Fibroblast of lung (primary cell): ENCODE measurements around the gene STK10.

ENCODE experiments used
- EZH2 ChIP-seq: IDR thresholded peaks from 2 replicates; pipeline ENCODE4 v1.5.1; 2012; ENCODE audit warnings: low read length, control low read depth, mild to moderate bottlenecking; ENCODE audit errors: missing control alignments
- TF ChIP-seq, protein P1 (sequence below), 2 donors: IDR thresholded peaks in 1 of 2; conservative IDR thresholded peaks in 1 of 2; 1 replicate in 1 of 2; 2 replicates in 1 of 2; pipeline ENCODE4 v1.5.1; 2011 to 2012; ENCODE audit warnings: low read length in 2 of 2, control low read depth in 1 of 2, inconsistent platforms in 1 of 2, low read depth in 1 of 2, mild to moderate bottlenecking in 1 of 2

DNA sequence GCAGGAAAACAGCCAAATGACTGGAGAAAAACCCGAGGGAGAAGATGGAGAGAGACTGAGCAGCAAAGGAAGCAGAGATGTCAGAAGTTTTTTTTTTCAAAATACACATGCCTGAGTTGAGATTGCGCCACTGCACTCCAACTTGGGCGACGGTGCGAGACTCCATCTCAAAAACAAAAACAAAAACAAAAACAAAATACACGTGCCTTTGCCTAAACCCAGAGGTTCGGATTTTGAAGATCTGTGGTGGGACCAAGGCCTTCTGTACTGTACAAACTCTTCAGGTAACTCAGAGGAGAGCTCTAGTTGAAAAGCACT lies 142.8 kb downstream of the STK10 start:
- TF ChIP-seq, protein P1, sequence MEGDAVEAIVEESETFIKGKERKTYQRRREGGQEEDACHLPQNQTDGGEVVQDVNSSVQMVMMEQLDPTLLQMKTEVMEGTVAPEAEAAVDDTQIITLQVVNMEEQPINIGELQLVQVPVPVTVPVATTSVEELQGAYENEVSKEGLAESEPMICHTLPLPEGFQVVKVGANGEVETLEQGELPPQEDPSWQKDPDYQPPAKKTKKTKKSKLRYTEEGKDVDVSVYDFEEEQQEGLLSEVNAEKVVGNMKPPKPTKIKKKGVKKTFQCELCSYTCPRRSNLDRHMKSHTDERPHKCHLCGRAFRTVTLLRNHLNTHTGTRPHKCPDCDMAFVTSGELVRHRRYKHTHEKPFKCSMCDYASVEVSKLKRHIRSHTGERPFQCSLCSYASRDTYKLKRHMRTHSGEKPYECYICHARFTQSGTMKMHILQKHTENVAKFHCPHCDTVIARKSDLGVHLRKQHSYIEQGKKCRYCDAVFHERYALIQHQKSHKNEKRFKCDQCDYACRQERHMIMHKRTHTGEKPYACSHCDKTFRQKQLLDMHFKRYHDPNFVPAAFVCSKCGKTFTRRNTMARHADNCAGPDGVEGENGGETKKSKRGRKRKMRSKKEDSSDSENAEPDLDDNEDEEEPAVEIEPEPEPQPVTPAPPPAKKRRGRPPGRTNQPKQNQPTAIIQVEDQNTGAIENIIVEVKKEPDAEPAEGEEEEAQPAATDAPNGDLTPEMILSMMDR (conservative IDR thresholded peaks at IDR 0.05 in 1 of 2, IDR thresholded peaks at IDR 0.05 in 1 of 2; ENCODE audit: low read depth in 1 of 2, low read length in 2 of 2): no peak
- TF ChIP-seq EZH2: no peak
